Measurements from ENCODE around the gene ITGA2B.
A peak's percentile ranks its signal among the peaks of the same experiment; 100 is the strongest.

The ITGA2B gene

GRCh38 chr17:44381810-44382305, 7.6 kb downstream of the ITGA2B start:
- no peak overlapping the region for H3K4me3 ChIP-seq (ENCODE audit: low read depth, low read length)

GRCh38 chr17:44380767-44381166, 8.7 kb downstream of the ITGA2B start:
- TF ChIP-seq CTCF (IDR thresholded peaks at IDR 0.05; ENCODE audit: low read depth, low read length), result no peak

More at GRCh38 chr17:44381810-44382305, 7.6 kb downstream of the ITGA2B start:
- Histone ChIP-seq H3K9me3 (no peaks in the 10 kb centered on the region), H3K36me3 (no peaks in the 10 kb centered on the region), H3K4me1 (no peaks in the 10 kb centered on the region), H3K27me3 (no peaks in the 10 kb centered on the region)
- TF ChIP-seq CTCF (IDR thresholded peaks at IDR 0.05; ENCODE audit: low read depth, low read length), result no peak
- no peak for DNase-seq

GRCh38 chr17:44379887-44380286, 9.6 kb downstream of the ITGA2B start:
- no peaks in the 10 kb centered on the region for H3K36me3 ChIP-seq
- TF ChIP-seq CTCF (IDR thresholded peaks at IDR 0.05; ENCODE audit: low read depth, low read length), result no peak
- no peaks in the 10 kb centered on the region for H3K27me3 ChIP-seq
- DNase-seq, result no peak
- H3K4me1 ChIP-seq, result no peaks in the 10 kb centered on the region
- no peak overlapping the region for H3K4me3 ChIP-seq (ENCODE audit: low read depth, low read length)
- no peaks in the 10 kb centered on the region for H3K9me3 ChIP-seq

More at GRCh38 chr17:44380767-44381166, 8.7 kb downstream of the ITGA2B start:
- Histone ChIP-seq H3K27me3 (no peaks in the 10 kb centered on the region), H3K4me3 (ENCODE audit: low read depth, low read length) (no peak overlapping the region), H3K9me3 (no peaks in the 10 kb centered on the region), H3K36me3 (no peaks in the 10 kb centered on the region), H3K4me1 (no peaks in the 10 kb centered on the region)
- no peak for DNase-seq

- Histone ChIP-seq H3K4me3 (ENCODE audit: low read depth, low read length) (no peak overlapping the region), H3K9me3 (no peaks in the 10 kb centered on the region), H3K36me3 (no peaks in the 10 kb centered on the region), H3K27me3 (no peaks in the 10 kb centered on the region), H3K4me1 (no peaks in the 10 kb centered on the region)
- no peak for DNase-seq
- no peak for TF ChIP-seq CTCF (IDR thresholded peaks at IDR 0.05; ENCODE audit: low read depth, low read length)
Measured at GRCh38 chr17:44378171-44378705, 11.2 kb downstream of the ITGA2B start.

GRCh38 chr17:44376779-44377178, 12.7 kb downstream of the ITGA2B start:
- TF ChIP-seq CTCF (IDR thresholded peaks at IDR 0.05; ENCODE audit: low read depth, low read length), result no peak
- no peaks in the 10 kb centered on the region for H3K27me3 ChIP-seq
- H3K4me1 ChIP-seq, result no peaks in the 10 kb centered on the region
- no peaks in the 10 kb centered on the region for H3K9me3 ChIP-seq
- H3K36me3 ChIP-seq, result no peaks in the 10 kb centered on the region
- DNase-seq, result no peak
- H3K4me3 ChIP-seq (ENCODE audit: low read depth, low read length), result no peak overlapping the region

- TF ChIP-seq CTCF (IDR thresholded peaks at IDR 0.05; ENCODE audit: low read depth, low read length), result peak; percentile 61
- H3K36me3 ChIP-seq, result no peaks in the 10 kb centered on the region
Measured at GRCh38 chr17:44376124-44376523, 13.3 kb downstream of the ITGA2B start.

More at GRCh38 chr17:44376124-44376523, 13.3 kb downstream of the ITGA2B start:
- DNase-seq, result peak; percentile 52
- Histone ChIP-seq H3K9me3 (no peaks in the 10 kb centered on the region), H3K27me3 (no peaks in the 10 kb centered on the region), H3K4me3 (ENCODE audit: low read depth, low read length) (no peak overlapping the region), H3K4me1 (no peaks in the 10 kb centered on the region)

Measured in BE2C (cell line).